RWPE1 (cell line): ENCODE measurements around the gene AFDN.
A peak's percentile ranks its signal among the peaks of the same experiment; 100 is the strongest.

ENCODE experiments used
- CTCF ChIA-PET: fragments of 350-600 bp; sonication (Branson Sonifier 250); formaldehyde crosslinking; extraction: SDS; loops from one replicate; lab custom pipeline; 2021; lab: Yijun Ruan, JAX
- POLR2A ChIA-PET: fragments of 400-600 bp; formaldehyde crosslinking; extraction: SDS; loops from one replicate; lab custom pipeline; 2020; ENCODE audit warnings: antibody characterized with exemption; ENCODE audit not compliant: low non-redundant PET; lab: Yijun Ruan, JAX
- DNase-seq: peaks from one replicate; pipeline ENCODE4 v3.0.0; 2012; ENCODE audit warnings: low spot score
- H3K27ac ChIP-seq: fragments of 450-650 bp; 2 replicates; pipeline ENCODE4 v1.5.1; 2017
- TF ChIP-seq, protein P1 (sequence below): fragments of 450-650 bp; conservative IDR thresholded peaks from 2 replicates; pipeline ENCODE4 v1.5.1; 2017; ENCODE audit warnings: low read depth, mild to moderate bottlenecking

AFDN gene

DNA sequence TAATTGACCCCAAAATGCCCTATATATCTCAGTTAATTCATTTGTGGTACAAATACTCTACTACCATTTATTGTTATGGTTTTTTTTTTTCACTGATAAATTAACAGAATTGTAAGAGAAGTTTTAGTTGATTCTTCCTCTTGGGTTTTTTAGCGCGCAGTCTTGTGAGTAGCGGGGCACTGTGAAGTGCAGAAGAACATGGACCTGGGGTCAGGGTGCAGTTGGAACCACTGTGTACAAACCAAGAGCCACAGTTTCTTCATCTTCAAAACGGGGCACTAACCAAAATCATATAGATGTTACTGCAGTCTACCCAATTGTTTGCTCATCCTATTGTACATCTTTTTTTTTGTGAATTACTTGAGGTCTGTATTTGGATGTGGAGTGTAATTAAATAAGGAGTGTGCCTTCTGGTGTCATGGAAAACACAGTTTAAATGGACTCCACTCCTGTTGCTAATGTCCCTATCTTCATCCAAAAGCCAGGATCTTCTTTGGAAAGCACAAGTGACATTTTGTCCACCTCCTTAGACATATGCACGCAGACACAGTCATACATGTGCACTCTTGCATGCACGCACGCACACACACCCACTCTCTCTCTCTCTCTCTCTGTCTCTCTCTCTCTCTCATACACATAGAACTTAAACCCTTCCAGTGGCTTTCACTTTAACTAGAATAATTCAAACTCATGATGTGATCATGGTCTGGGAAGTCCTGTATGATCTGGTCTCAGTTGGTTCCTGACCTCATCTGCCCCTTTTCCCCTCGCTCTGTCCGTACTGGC lies 51.5 kb downstream of the AFDN start:
- H3K27ac ChIP-seq = no peak overlapping the region
- ChIA-PET CTCF (no interaction called here), POLR2A (no interaction called here)
- TF ChIP-seq, protein P1, sequence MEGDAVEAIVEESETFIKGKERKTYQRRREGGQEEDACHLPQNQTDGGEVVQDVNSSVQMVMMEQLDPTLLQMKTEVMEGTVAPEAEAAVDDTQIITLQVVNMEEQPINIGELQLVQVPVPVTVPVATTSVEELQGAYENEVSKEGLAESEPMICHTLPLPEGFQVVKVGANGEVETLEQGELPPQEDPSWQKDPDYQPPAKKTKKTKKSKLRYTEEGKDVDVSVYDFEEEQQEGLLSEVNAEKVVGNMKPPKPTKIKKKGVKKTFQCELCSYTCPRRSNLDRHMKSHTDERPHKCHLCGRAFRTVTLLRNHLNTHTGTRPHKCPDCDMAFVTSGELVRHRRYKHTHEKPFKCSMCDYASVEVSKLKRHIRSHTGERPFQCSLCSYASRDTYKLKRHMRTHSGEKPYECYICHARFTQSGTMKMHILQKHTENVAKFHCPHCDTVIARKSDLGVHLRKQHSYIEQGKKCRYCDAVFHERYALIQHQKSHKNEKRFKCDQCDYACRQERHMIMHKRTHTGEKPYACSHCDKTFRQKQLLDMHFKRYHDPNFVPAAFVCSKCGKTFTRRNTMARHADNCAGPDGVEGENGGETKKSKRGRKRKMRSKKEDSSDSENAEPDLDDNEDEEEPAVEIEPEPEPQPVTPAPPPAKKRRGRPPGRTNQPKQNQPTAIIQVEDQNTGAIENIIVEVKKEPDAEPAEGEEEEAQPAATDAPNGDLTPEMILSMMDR = no peak
- DNase-seq = no peak

DNA sequence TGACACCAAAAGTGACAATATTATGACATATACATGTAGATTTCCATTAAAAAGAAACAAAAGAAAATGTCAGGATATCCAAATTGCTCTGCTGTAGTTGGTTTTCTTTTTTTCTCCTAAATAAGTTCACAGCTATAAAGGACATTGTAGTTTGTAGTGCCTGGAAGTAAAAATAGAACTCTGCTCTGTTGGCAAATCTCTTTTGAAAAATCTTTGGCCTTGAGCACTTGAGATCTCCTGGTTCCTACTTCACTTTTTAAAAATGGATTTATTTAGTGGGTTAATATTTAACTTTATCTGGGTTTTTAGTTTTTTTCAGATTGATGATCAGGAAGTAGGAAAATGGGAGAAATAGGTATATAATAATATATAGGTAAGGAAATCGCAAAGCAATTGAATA lies 52.9 kb downstream of the AFDN start:
- ChIA-PET POLR2A (no interaction called here), CTCF (no interaction called here)
- TF ChIP-seq, protein P1 = no peak
- H3K27ac ChIP-seq = no peak overlapping the region
- DNase-seq = no peak

DNA sequence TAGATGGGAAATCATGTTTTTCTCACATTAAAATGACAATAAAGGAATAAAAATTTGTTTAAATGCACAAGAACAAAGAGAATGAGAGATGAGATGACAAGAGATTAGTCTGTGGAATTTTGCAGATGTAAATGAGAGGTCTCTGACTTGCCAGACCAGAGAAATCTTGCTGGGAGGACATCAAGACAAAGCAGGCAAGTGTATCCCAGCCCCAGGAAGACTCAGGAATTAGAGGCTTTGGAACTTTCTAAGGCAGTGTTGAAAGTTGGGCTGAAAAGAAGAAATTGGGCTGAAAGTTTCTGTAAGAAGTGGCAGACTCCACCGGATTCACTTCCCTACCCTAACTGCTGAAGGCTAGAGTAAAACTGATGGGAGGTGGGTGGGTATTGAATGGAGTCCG lies 54.6 kb downstream of the AFDN start:
- no peak overlapping the region for H3K27ac ChIP-seq
- CTCF ChIA-PET = interaction anchor here (0.7 kb wide), 1 partner anchor 21 kb away, joined by 4 read pairs; no protein-coding TSS in a partner anchor
- TF ChIP-seq, protein P1 = no peak
- POLR2A ChIA-PET = no interaction called here
- no peak for DNase-seq

DNA sequence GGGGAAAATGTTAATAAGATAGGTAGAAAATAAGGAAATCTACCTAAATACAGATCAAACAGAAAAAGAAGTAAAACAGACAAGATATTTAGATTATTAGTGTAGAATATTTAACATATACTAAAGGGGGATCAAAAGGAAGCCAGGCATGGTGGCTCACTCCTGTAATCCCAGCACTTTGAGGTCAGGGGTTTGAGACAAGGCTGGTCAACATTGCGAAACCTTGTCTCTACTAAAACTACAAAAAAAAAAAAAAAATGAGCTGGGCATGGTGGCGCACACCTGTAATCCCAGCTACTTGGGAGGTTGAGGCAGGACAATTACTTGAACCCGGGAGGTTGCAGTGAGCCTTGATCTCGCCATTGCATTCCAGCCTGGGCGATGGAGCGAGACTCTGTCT lies 55.5 kb downstream of the AFDN start:
- ChIA-PET POLR2A (no interaction called here), CTCF (interaction anchor here (0.8 kb wide), 1 partner anchor 835 kb away, joined by 4 read pairs; no protein-coding TSS in a partner anchor)

DNA sequence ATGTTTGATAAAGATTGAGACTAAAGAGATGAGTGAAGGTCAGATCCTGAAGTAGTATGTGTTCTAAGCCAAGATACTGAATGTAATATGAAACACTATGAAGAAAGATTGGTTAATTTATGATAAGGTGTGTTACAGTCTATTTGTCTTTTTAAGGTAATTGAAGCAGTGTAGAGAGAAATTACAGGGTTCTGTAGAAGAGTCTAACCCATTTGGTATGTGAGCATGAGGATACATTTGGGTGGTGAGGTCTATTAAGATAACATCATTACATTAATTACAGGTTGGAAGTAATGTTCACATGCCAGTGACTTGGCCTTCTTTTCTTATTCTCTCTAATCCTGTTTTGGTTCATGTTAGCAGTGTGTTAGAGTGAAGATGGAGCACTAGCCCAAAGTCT lies 61.4 kb downstream of the AFDN start:
- CTCF ChIA-PET = no interaction called here
- POLR2A ChIA-PET = no interaction called here
- DNase-seq = no peak
- no peak overlapping the region for H3K27ac ChIP-seq
- TF ChIP-seq, protein P1 = no peak

More for the DNA sequence above, 55.5 kb downstream of the AFDN start:
- no peak for DNase-seq
- TF ChIP-seq, protein P1 = no peak
- no peak overlapping the region for H3K27ac ChIP-seq

DNA sequence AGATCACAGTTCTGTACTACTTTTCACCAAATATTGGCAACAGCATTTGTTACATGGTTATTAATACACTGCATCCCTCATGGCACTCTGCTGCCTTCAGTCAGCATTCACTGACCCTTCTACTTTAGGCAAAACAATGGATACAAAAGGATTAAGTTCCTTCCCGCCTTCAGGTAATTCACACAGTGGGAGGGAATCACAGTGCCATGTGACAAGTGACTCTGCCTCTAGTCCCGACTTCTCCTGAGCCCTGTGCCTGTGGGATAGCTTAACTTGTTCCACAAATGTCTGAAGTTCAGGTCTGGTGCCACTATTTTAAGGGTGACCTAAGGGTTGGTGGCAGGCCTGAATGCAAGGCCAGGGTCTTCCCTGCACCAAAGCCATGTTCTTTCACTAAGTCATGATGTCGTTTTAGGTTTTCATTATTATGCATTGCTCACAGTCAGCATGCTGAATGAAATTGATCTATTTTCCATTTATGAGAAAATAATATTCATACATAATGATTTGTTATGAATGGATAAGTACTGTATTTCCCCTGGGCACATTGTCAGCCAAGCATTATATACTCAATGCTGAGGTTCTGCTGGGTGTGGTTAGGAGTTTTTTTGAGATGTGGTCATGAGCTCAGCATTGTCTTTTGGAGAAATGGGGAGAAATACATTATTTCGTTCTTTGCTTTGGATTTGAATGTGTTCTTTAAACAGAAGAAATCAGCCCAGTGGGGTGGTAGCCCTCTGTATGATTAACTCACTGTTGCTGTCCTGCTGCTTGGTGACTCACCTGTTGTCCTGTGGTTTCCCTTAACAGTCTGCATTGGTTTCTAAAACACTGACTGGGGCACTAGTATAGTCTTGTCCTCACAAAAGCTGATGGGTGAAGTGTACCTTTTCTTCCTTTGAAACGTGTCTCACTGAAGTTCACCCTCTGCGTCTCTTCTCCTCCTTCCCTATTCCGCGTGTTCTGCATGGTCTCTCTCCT lies 66.4 kb downstream of the AFDN start:
- H3K27ac ChIP-seq = no peak overlapping the region
- peak; percentile 67 for DNase-seq
- TF ChIP-seq, protein P1 = no peak

More for the DNA sequence above, 66.4 kb downstream of the AFDN start:
- CTCF ChIA-PET = interaction anchor here (1.2 kb wide), 1 partner anchor 27 kb away, joined by 4 read pairs; no protein-coding TSS in a partner anchor
- POLR2A ChIA-PET = no interaction called here
